HepG2 (cell line): Measurements from ENCODE around the gene SIGLEC14. TPM values are rescaled to one million over a fixed set of nuclear protein-coding genes. Genes with fewer than 3 reads are reported as not detected.

Experiments used
- ATF7 ChIP-seq, 2 experiments: fragments of 450-650 bp in 1 of 2; sonication (generic) in 1 of 2; formaldehyde crosslinking in 1 of 2; IDR thresholded peaks; 2 replicates each; pipeline versions ENCODE4 v1.4.0 to v1.6.1; 2016 to 2020; ENCODE audit warnings: antibody characterized with exemption in 1 of 2, mild to moderate bottlenecking in 1 of 2, missing genetic modification reagents in 1 of 2
- CHD4 ChIP-seq: fragments of 200-600 bp; sonication (generic); IDR thresholded peaks from 2 replicates; pipeline ENCODE4 v1.7.0; 2017; ENCODE audit warnings: mild to moderate bottlenecking, low read length, borderline replicate concordance
- FOXK1 ChIP-seq: sonication (generic); formaldehyde crosslinking; IDR thresholded peaks from 2 replicates; pipeline ENCODE4 v1.4.0; 2020; ENCODE audit warnings: low read depth, missing genetic modification reagents, borderline replicate concordance
- MATR3 ChIP-seq: sonication (generic); formaldehyde crosslinking; IDR thresholded peaks from 2 replicates; pipeline ENCODE4 v1.4.0; 2020; ENCODE audit warnings: missing genetic modification reagents
- NCOA1 ChIP-seq: sonication (generic); formaldehyde crosslinking; IDR thresholded peaks from 2 replicates; pipeline ENCODE4 v1.9.0; 2021; ENCODE audit warnings: missing genetic modification reagents
- NR2F2 ChIP-seq: IDR thresholded peaks from 2 replicates; pipeline ENCODE4 v1.6.1; 2012; ENCODE audit warnings: low read depth, inconsistent platforms, borderline replicate concordance
- PLRG1 ChIP-seq: fragments of 450-650 bp; conservative IDR thresholded peaks from 2 replicates; pipeline ENCODE4 v1.6.1; 2016
- SMAD3 ChIP-seq: sonication (generic); formaldehyde crosslinking; IDR thresholded peaks from 2 replicates; pipeline ENCODE4 v1.4.0; 2020; ENCODE audit warnings: missing genetic modification reagents
- SPEN ChIP-seq: sonication (generic); formaldehyde crosslinking; IDR thresholded peaks from 2 replicates; pipeline ENCODE4 v1.5.1; 2020; ENCODE audit warnings: low read depth, mild to moderate bottlenecking, missing genetic modification reagents
- TEF ChIP-seq: sonication (generic); formaldehyde crosslinking; IDR thresholded peaks from 2 replicates; pipeline ENCODE4 v1.5.0; 2020; ENCODE audit warnings: missing genetic modification reagents
- ZBTB3 ChIP-seq: sonication (generic); formaldehyde crosslinking; IDR thresholded peaks from 2 replicates; pipeline ENCODE4 v1.4.0; 2020; ENCODE audit warnings: low read depth, mild to moderate bottlenecking, moderate library complexity, missing genetic modification reagents, borderline replicate concordance
- ZFP62 ChIP-seq: sonication (generic); formaldehyde crosslinking; IDR thresholded peaks from 2 replicates; pipeline ENCODE4 v1.4.0; 2020; ENCODE audit warnings: missing genetic modification reagents
- ZNF34 ChIP-seq: sonication (generic); formaldehyde crosslinking; IDR thresholded peaks from 2 replicates; pipeline ENCODE4 v1.4.0; 2020; ENCODE audit warnings: mild to moderate bottlenecking, missing genetic modification reagents, borderline replicate concordance
- ZNF503 ChIP-seq: sonication (generic); formaldehyde crosslinking; IDR thresholded peaks from 2 replicates; pipeline ENCODE4 v1.4.0; 2020; ENCODE audit warnings: missing genetic modification reagents
- ZNF580 ChIP-seq: IDR thresholded peaks from 2 replicates; pipeline ENCODE4 v1.6.1; 2016; ENCODE audit warnings: low read depth, borderline replicate concordance
- ZNF598 ChIP-seq: sonication (generic); formaldehyde crosslinking; IDR thresholded peaks from 2 replicates; pipeline ENCODE4 v1.5.1; 2020; ENCODE audit warnings: mild to moderate bottlenecking, missing genetic modification reagents, borderline replicate concordance
- ZNF607 ChIP-seq: sonication (generic); formaldehyde crosslinking; IDR thresholded peaks from 2 replicates; pipeline ENCODE4 v1.5.1; 2020; ENCODE audit warnings: missing genetic modification reagents, mild to moderate bottlenecking, borderline replicate concordance
- ZNF660 ChIP-seq: sonication (generic); formaldehyde crosslinking; IDR thresholded peaks from 2 replicates; pipeline ENCODE4 v1.5.1; 2020; ENCODE audit warnings: mild to moderate bottlenecking, low read depth, missing genetic modification reagents, borderline replicate concordance
- ZZZ3 ChIP-seq: sonication (generic); formaldehyde crosslinking; IDR thresholded peaks from 2 replicates; pipeline ENCODE4 v1.4.0; 2020; ENCODE audit warnings: missing genetic modification reagents, mild to moderate bottlenecking, borderline replicate concordance
- polyA plus RNA-seq, 8 experiments: library from polyadenylated mRNA; depleted of rRNA in 3 of 8; stranded (reverse) in 7 of 8; unstranded in 1 of 8; fragments of >200 nt; fragmentation: Illumina TruSeq in 4 of 8; extraction: Trizol in 4 of 8; gene quantifications; 2 replicates each; pipeline versions ENCODE4 v1.2.1 to v1.2.3, GENCODE V29; 2011 to 2016; ENCODE audit warnings: low read depth in 4 of 8, missing spikeins in 1 of 8, mixed read lengths in 1 of 8; ENCODE audit not compliant: insufficient read depth in 1 of 8
- total RNA-seq, 5 experiments: library from RNA; depleted of rRNA; stranded (reverse); fragments of >200 nt; fragmentation: Illumina TruSeq; extraction: Trizol; gene quantifications; 2 replicates each; pipeline ENCODE4 v1.2.3, GENCODE V29; 2016; ENCODE audit warnings: low read depth in 1 of 5
- TF ChIP-seq, protein P1 (sequence below), 2 experiments: sonication (generic) in 1 of 2; formaldehyde crosslinking in 1 of 2; IDR thresholded peaks; 2 replicates each; pipeline versions ENCODE4 v1.4.0 to v1.6.1; 2018 to 2020; ENCODE audit warnings: missing genetic modification reagents in 2 of 2, borderline replicate concordance in 1 of 2, low read depth in 1 of 2, mild to moderate bottlenecking in 1 of 2, missing biosample characterization in 1 of 2
- TF ChIP-seq, protein P2 (sequence below): sonication (generic); formaldehyde crosslinking; IDR thresholded peaks from 2 replicates; pipeline ENCODE4 v1.5.0; 2020; ENCODE audit warnings: mild to moderate bottlenecking, low read depth, missing genetic modification reagents, borderline replicate concordance
- TF ChIP-seq, protein P3 (sequence below): sonication (generic); formaldehyde crosslinking; conservative IDR thresholded peaks from 2 replicates; pipeline ENCODE4 v1.8.1; 2023; ENCODE audit warnings: missing genetic modification reagents

Gene SIGLEC14
- total and polyA plus RNA-seq, 2 of the 13 experiments (the other 11 are each of a cell fraction or from before 2014, with no cell fraction given): 0.05 to 0.09 TPM

GRCh38 chr19:51593969-51594773 lies 52.5 kb downstream of the SIGLEC14 start (continued):
- TF ChIP-seq ZNF503 (CRISPR knock-in tag) (no peak), ZFP62 (CRISPR knock-in tag) (no peak), ZBTB3 (CRISPR knock-in tag) (no peak), PLRG1 (no peak), ATF7 (IDR thresholded peaks at IDR 0.05) (no peak), ATF7 (CRISPR knock-in tag; IDR thresholded peaks at IDR 0.05) (no peak), ZNF580 (CRISPR knock-in tag) (no peak), SMAD3 (CRISPR knock-in tag) (no peak), ZNF607 (CRISPR knock-in tag) (no peak), MATR3 (CRISPR knock-in tag) (no peak), CHD4 (no peak), NR2F2 (no peak), SPEN (CRISPR knock-in tag) (peak; percentile 54), NCOA1 (no peak), ZNF660 (CRISPR knock-in tag) (no peak), TEF (CRISPR knock-in tag) (no peak), ZNF598 (CRISPR knock-in tag) (no peak), FOXK1 (CRISPR knock-in tag) (peak; percentile 79; the same call in 1 of the 2 replicates), ZNF34 (CRISPR knock-in tag) (no peak), ZZZ3 (CRISPR knock-in tag) (0 out of 2 replicates have a peak, but pooled peaks have one; percentile 45)
- TF ChIP-seq, protein P1, sequence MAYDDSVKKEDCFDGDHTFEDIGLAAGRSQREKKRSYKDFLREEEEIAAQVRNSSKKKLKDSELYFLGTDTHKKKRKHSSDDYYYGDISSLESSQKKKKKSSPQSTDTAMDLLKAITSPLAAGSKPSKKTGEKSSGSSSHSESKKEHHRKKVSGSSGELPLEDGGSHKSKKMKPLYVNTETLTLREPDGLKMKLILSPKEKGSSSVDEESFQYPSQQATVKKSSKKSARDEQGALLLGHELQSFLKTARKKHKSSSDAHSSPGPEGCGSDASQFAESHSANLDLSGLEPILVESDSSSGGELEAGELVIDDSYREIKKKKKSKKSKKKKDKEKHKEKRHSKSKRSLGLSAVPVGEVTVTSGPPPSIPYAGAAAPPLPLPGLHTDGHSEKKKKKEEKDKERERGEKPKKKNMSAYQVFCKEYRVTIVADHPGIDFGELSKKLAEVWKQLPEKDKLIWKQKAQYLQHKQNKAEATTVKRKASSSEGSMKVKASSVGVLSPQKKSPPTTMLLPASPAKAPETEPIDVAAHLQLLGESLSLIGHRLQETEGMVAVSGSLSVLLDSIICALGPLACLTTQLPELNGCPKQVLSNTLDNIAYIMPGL (CRISPR knock-in tag; IDR thresholded peaks at IDR 0.05; ENCODE audit: borderline replicate concordance in 1 of 2, low read depth in 1 of 2): 0 out of 4 replicates have a peak, but pooled peaks of 1 of the 2 experiments have one; percentile 49
- TF ChIP-seq, protein P2, sequence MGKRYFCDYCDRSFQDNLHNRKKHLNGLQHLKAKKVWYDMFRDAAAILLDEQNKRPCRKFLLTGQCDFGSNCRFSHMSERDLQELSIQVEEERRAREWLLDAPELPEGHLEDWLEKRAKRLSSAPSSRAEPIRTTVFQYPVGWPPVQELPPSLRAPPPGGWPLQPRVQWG (CRISPR knock-in tag): no peak
- TF ChIP-seq, protein P3, sequence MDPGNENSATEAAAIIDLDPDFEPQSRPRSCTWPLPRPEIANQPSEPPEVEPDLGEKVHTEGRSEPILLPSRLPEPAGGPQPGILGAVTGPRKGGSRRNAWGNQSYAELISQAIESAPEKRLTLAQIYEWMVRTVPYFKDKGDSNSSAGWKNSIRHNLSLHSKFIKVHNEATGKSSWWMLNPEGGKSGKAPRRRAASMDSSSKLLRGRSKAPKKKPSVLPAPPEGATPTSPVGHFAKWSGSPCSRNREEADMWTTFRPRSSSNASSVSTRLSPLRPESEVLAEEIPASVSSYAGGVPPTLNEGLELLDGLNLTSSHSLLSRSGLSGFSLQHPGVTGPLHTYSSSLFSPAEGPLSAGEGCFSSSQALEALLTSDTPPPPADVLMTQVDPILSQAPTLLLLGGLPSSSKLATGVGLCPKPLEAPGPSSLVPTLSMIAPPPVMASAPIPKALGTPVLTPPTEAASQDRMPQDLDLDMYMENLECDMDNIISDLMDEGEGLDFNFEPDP (CRISPR knock-in tag): no peak
